Neural cell (in vitro differentiated cells): ENCODE data around the gene ADD1. TPM values are rescaled to one million over a fixed set of nuclear protein-coding genes. Genes with fewer than 3 reads are reported as not detected.

Source experiments
- H2AFZ ChIP-seq: fragments of 200-600, 300-800 bp; sonication (generic), shearing (Covaris generic); 2 replicates; pipeline ENCODE4 v1.6.0; 2014; ENCODE audit warnings: low read depth, mild to moderate bottlenecking, antibody characterized with exemption, low read length, moderate library complexity
- H3F3A ChIP-seq: fragments of 200-600 bp; shearing (Covaris generic); 2 replicates; pipeline ENCODE4 v1.6.1; 2016; ENCODE audit warnings: mild to moderate bottlenecking, moderate library complexity, mixed read lengths, antibody characterized with exemption, low read length; ENCODE audit not compliant: insufficient read depth, poor library complexity, severe bottlenecking
- H3K27ac ChIP-seq: fragments of 200-600, 300-800 bp; sonication (generic), shearing (Covaris generic); 2 replicates; pipeline ENCODE4 v1.5.1; 2014; ENCODE audit warnings: mild to moderate bottlenecking, low read length, moderate library complexity
- H3K27me3 ChIP-seq: fragments of 300-800, 200-600 bp; sonication (generic), shearing (Covaris generic); 2 replicates; pipeline ENCODE4 v1.6.0; 2014; ENCODE audit warnings: mild to moderate bottlenecking, low read depth, low read length, moderate library complexity; ENCODE audit not compliant: insufficient read depth
- H3K36me3 ChIP-seq: fragments of 300-800, 200-600 bp; sonication (generic), shearing (Covaris generic); 2 replicates; pipeline ENCODE4 v1.5.1; 2014; ENCODE audit warnings: mild to moderate bottlenecking, antibody characterized with exemption, low read length, moderate library complexity; ENCODE audit not compliant: insufficient read depth
- H3K4me2 ChIP-seq: fragments of 300-800, 200-600 bp; sonication (generic), shearing (Covaris generic); 2 replicates; pipeline ENCODE4 v1.6.0; 2014; ENCODE audit warnings: mild to moderate bottlenecking, low read length
- H3K4me3 ChIP-seq: fragments of 300-800, 200-600 bp; sonication (generic), shearing (Covaris generic); 2 replicates; pipeline ENCODE4 v1.5.1; 2014; ENCODE audit warnings: mild to moderate bottlenecking, low read length, moderate library complexity
- H3K79me2 ChIP-seq: fragments of 200-600 bp; shearing (Covaris generic); replicated peaks from 2 replicates; pipeline ENCODE4 v1.6.0; 2014; ENCODE audit warnings: mild to moderate bottlenecking, low read length, moderate library complexity; ENCODE audit not compliant: insufficient read depth
- H3K9ac ChIP-seq: fragments of 300-800, 200-600 bp; sonication (generic), shearing (Covaris generic); 2 replicates; pipeline ENCODE4 v1.6.1; 2016; ENCODE audit warnings: mild to moderate bottlenecking, low read length, mixed read lengths
- H3K9me2 ChIP-seq: fragments of 200-600 bp; shearing (Covaris generic); 2 replicates; pipeline ENCODE4 v1.6.1; 2016; ENCODE audit warnings: mild to moderate bottlenecking, low read length, mixed read lengths; ENCODE audit not compliant: insufficient read depth
- H3K9me3 ChIP-seq: fragments of 200-600, 300-800 bp; sonication (generic), shearing (Covaris generic); 2 replicates; pipeline ENCODE4 v1.6.1; 2016; ENCODE audit warnings: mild to moderate bottlenecking, mixed run types, low read length, moderate library complexity, mixed read lengths
- H4K20me1 ChIP-seq: fragments of 200-600 bp; shearing (Covaris generic); 2 replicates; pipeline ENCODE4 v1.6.1; 2016; ENCODE audit warnings: mild to moderate bottlenecking, mixed run types; ENCODE audit not compliant: insufficient read depth
- EP300 ChIP-seq: fragments of 450-650 bp; conservative IDR thresholded peaks from 2 replicates; pipeline ENCODE4 v1.6.1; 2014; ENCODE audit warnings: antibody characterized with exemption, mild to moderate bottlenecking, moderate library complexity; ENCODE audit not compliant: poor library complexity, severe bottlenecking
- EZH2 ChIP-seq: fragments of 200-600, 300-800 bp; shearing (Covaris generic), sonication (generic); IDR thresholded peaks from 2 replicates; pipeline ENCODE4 v1.6.1; 2014; ENCODE audit warnings: antibody characterized with exemption, low read length, borderline replicate concordance, mild to moderate bottlenecking; ENCODE audit not compliant: insufficient read depth, poor library complexity, severe bottlenecking
- MXI1 ChIP-seq: fragments of 450-650 bp; conservative IDR thresholded peaks from 2 replicates; pipeline ENCODE4 v1.6.1; 2014; ENCODE audit warnings: antibody characterized with exemption, mild to moderate bottlenecking; ENCODE audit not compliant: poor library complexity, severe bottlenecking
- POLR2AphosphoS5 ChIP-seq: IDR thresholded peaks from 2 replicates; pipeline ENCODE4 v1.6.1; 2012
- RAD21 ChIP-seq: fragments of 450-650 bp; conservative IDR thresholded peaks from 2 replicates; pipeline ENCODE4 v1.6.1; 2014; ENCODE audit warnings: antibody characterized with exemption, mild to moderate bottlenecking, moderate library complexity
- REST ChIP-seq: IDR thresholded peaks from 2 replicates; pipeline ENCODE4 v1.6.1; 2012; ENCODE audit warnings: borderline replicate concordance
- SMC3 ChIP-seq: fragments of 450-650 bp; conservative IDR thresholded peaks from 2 replicates; pipeline ENCODE4 v1.6.1; 2014; ENCODE audit warnings: antibody characterized with exemption, mild to moderate bottlenecking, moderate library complexity; ENCODE audit not compliant: poor library complexity
- TAF1 ChIP-seq: IDR thresholded peaks from 2 replicates; pipeline ENCODE4 v1.6.1; 2012; ENCODE audit warnings: low read depth
- polyA plus RNA-seq: library from polyadenylated mRNA; depleted of rRNA; stranded (reverse); fragments of >200 nt; gene quantifications from 2 replicates; pipeline ENCODE4 v1.2.3, GENCODE V29; 2014
- TF ChIP-seq, protein P1 (sequence below): fragments of 450-650 bp; IDR thresholded peaks from 2 replicates; pipeline ENCODE4 v1.5.1; 2014; ENCODE audit warnings: antibody characterized with exemption, mild to moderate bottlenecking, moderate library complexity; ENCODE audit not compliant: poor library complexity, severe bottlenecking

ADD1 gene
- polyA plus RNA-seq, 1 donor from 2014 or later = 190 TPM

DNA sequence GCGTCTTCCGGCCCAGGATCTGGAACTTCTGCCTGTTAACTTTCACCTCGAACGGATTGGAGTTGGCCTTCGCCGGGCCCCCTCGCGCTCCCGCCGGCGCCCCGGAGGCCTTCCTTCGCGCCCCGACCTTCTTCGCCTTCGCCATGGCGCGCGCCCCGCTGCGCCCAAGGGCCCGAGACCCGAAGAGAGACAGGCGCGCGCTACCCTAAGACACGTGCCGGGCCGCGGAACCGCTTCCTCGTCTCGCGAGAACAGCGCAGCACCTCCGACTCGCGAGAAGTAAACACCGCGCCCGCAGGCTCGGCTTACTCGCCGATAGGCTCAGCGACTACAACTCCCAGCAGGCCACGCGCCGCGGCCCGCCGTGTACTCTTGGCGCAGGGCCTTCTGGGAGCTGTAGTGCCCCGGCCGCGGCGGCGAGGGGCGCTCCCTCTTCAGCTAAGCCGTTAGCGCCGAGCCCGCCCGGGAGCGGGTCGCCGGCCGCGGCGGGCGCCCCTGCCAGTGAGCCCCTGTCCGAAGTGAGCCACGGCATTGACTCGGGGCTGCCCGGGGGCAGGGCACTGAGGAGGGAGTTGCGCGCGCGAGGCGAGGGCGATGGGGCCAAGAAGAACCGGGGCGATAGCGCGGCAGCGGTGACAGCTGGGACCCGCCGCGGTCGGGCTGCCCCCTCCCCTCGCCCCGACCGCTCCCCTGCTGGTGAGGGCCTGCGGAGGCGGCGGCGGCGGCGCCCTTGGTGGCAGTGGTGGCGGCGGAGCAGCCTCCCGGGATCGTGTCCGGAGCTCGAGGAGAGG, 119.7 kb downstream of the ADD1 start, which contains the start of the genes GRK4 and NOP14:
Gene GRK4, plus strand, starts transcription at position 397 of the 791 bp plus-strand sequence. CDS start 500 bp downstream, outside the sequence.
Gene NOP14, minus strand, starts transcription at position 232 of the 791 bp plus-strand sequence. Its CDS starts 87 bp downstream, at position 145.
- Histone ChIP-seq H3K9ac (peak within 1 kb of the TSS; percentile 80), H4K20me1 (no peaks in the 10 kb centered on the region), H3K27me3 (no peaks in the 10 kb centered on the region), H3K4me3 (peak within 1 kb of the TSS; percentile 97), H3K9me2 (no peaks in the 10 kb centered on the region), H3K9me3 (no peaks in the 10 kb centered on the region), H3K27ac (peak within 1 kb of the TSS; percentile 72), H3K36me3 (no peaks in the 10 kb centered on the region), H2AFZ (peak within 1 kb of the TSS; percentile 68), H3F3A (no peaks in the 10 kb centered on the region), H3K4me2 (peak within 1 kb of the TSS; percentile 89), H3K79me2 (peaks cover 15% of the 10 kb centered on the region)
- TF ChIP-seq MXI1 = peak; percentile 98
- TF ChIP-seq RAD21 = peak; percentile 49
- peak; percentile 45 for TF ChIP-seq SMC3
- TF ChIP-seq, protein P1, sequence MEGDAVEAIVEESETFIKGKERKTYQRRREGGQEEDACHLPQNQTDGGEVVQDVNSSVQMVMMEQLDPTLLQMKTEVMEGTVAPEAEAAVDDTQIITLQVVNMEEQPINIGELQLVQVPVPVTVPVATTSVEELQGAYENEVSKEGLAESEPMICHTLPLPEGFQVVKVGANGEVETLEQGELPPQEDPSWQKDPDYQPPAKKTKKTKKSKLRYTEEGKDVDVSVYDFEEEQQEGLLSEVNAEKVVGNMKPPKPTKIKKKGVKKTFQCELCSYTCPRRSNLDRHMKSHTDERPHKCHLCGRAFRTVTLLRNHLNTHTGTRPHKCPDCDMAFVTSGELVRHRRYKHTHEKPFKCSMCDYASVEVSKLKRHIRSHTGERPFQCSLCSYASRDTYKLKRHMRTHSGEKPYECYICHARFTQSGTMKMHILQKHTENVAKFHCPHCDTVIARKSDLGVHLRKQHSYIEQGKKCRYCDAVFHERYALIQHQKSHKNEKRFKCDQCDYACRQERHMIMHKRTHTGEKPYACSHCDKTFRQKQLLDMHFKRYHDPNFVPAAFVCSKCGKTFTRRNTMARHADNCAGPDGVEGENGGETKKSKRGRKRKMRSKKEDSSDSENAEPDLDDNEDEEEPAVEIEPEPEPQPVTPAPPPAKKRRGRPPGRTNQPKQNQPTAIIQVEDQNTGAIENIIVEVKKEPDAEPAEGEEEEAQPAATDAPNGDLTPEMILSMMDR = peak; percentile 75
- TF ChIP-seq EZH2 = no peak
- TF ChIP-seq TAF1 = peak; percentile 74
- peak; percentile 31 for TF ChIP-seq EP300
- peak; percentile 54 for TF ChIP-seq REST
- peak; percentile 62 for TF ChIP-seq POLR2AphosphoS5

GRCh38 chr4:2963966-2964471, 120.4 kb downstream of the ADD1 start:
- Histone ChIP-seq H3K4me3 (peak overlapping the region; percentile 97), H3K27ac (peak overlapping the region; percentile 68), H3K9me3 (no peaks in the 10 kb centered on the region), H4K20me1 (no peaks in the 10 kb centered on the region), H3F3A (no peaks in the 10 kb centered on the region), H3K36me3 (no peaks in the 10 kb centered on the region), H3K9me2 (no peaks in the 10 kb centered on the region), H3K4me2 (peak overlapping the region; percentile 89), H3K9ac (peak overlapping the region; percentile 80), H3K27me3 (no peaks in the 10 kb centered on the region), H2AFZ (peak overlapping the region; percentile 45), H3K79me2 (peaks cover 15% of the 10 kb centered on the region)
- no peak for TF ChIP-seq REST
- TF ChIP-seq EP300 = no peak
- TF ChIP-seq MXI1 = no peak
- TF ChIP-seq POLR2AphosphoS5 = no peak
- TF ChIP-seq RAD21 = no peak
- TF ChIP-seq, protein P1 = no peak
- TF ChIP-seq TAF1 = no peak
- no peak for TF ChIP-seq EZH2
- no peak for TF ChIP-seq SMC3
